GM23248 (cell line): ENCODE data around the gene UFSP2.

Experiments
- EZH2 ChIP-seq: fragments of 200-600 bp; sonication (generic); IDR thresholded peaks from 2 replicates; pipeline ENCODE4 v1.6.1; 2018; ENCODE audit warnings: antibody characterized with exemption, mild to moderate bottlenecking; ENCODE audit not compliant: insufficient read depth, poor library complexity, severe bottlenecking
- EZH2phosphoT487 ChIP-seq: fragments of 200-600 bp; sonication (generic); IDR thresholded peaks from 2 replicates; pipeline ENCODE4 v1.6.1; 2018; ENCODE audit warnings: antibody characterized with exemption, moderate library complexity, mild to moderate bottlenecking, low read depth; ENCODE audit not compliant: insufficient read depth

- TF ChIP-seq EZH2phosphoT487 (no peak), EZH2 (no peak)
Measured at GRCh38 chr4:185467101-185467500, 41.3 kb upstream of the UFSP2 start.
